ENCODE measurements around the gene NPHS1. TPM values are rescaled to one million over a fixed set of nuclear protein-coding genes. Genes with fewer than 3 reads are reported as not detected.

NPHS1 gene
- total and polyA plus RNA-seq, 2 experiments from 2014 or later = not detected

DNA sequence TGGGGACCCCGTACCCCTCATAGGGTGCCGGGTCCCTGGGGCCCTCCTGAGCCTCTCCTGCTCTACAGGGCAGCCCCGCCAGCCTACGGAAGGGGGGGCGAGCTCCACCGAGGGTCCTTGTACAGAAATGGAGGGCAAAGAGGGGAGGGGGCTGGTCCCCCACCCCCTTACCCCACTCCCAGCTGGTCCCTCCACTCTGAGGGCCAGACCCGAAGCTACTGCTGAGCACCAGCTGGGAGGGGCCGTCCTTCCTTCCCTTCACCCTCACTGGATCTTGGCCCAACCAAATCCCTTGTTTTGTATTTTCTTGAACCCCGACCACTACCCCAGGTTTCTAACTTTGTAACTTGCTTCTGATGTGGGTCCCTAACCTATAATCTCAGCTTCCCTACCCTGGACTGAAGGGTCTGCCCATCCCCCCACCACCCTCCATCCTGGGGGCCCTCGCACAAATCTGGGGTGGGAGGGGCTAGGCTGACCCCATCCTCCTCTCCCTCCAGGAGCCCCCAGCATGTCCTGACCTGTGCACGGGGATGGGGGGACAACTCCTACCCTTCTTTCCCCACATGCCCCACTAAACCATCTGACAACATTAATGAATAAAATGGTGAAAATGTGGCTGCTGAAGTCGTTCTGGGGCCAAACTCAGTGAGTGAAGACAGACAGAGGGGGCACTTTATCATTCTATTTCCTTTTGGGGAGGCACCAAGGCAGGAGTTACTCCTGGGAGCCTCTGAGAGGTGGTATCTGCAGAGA, 63.9 kb downstream of the NPHS1 start:
- Histone ChIP-seq H3K4me1 (ENCODE audit: insufficient read depth) (no peaks in the 10 kb centered on the region), H3K4me3 (no peak overlapping the region), H3F3A (ENCODE audit: insufficient read depth) (no peaks in the 10 kb centered on the region), H2AFZ (no peak overlapping the region), H3K27me3 (replicated peaks; ENCODE audit: insufficient read depth) (no peaks in the 10 kb centered on the region), H3K9ac (no peak overlapping the region), H3K36me3 (ENCODE audit: low read depth) (no peaks in the 10 kb centered on the region), H4K20me1 (ENCODE audit: insufficient read depth) (no peaks in the 10 kb centered on the region), H3K9me2 (ENCODE audit: insufficient read depth) (no peaks in the 10 kb centered on the region), H3K79me2 (ENCODE audit: insufficient read depth) (no peaks in the 10 kb centered on the region), H3K27ac (no peak overlapping the region), H3K9me3 (ENCODE audit: low read depth) (no peaks in the 10 kb centered on the region), H3K4me2 (ENCODE audit: unreplicated experiment) (no peak overlapping the region)
- TF ChIP-seq EZH2phosphoT487 (IDR thresholded peaks at IDR 0.05; ENCODE audit: insufficient read depth, low read depth) = no peak
- TF ChIP-seq EZH2 (IDR thresholded peaks at IDR 0.05; ENCODE audit: insufficient read depth, poor library complexity, severe bottlenecking) = no peak
- in situ Hi-C loops (cut with MboI) = no loop called here
- 73% methylated on average over 8 to 12 of the region's 12 CpGs for WGBS, 2 experiments (ENCODE audit: low coverage in 1 of 2, low lambda C conversion rate in 2 of 2, missing lambda C conversion rate in 2 of 2)
- no peak for DNase-seq

DNA sequence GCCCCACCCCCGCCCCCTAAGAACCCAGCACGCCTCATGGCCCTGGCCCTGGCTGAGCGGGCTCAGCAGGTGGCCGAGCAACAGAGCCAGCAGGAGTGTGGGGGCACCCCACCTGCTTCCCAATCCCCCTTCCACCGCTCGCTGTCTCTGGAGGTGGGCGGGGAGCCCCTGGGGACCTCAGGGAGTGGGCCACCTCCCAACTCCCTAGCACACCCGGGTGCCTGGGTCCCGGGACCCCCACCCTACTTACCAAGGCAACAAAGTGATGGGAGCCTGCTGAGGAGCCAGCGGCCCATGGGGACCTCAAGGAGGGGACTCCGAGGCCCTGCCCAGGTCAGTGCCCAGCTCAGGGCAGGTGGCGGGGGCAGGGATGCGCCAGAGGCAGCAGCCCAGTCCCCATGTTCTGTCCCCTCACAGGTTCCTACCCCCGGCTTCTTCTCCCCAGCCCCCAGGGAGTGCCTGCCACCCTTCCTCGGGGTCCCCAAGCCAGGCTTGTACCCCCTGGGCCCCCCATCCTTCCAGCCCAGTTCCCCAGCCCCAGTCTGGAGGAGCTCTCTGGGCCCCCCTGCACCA, 65.0 kb downstream of the NPHS1 start:
- WGBS, 2 experiments (ENCODE audit: low coverage in 1 of 2, low lambda C conversion rate in 2 of 2, missing lambda C conversion rate in 2 of 2) = 88 to 92% methylated on average over 12 to 15 of the region's 15 CpGs
- Histone ChIP-seq H2AFZ (no peak overlapping the region), H3K79me2 (ENCODE audit: insufficient read depth) (no peaks in the 10 kb centered on the region), H3K4me3 (no peak overlapping the region), H3F3A (ENCODE audit: insufficient read depth) (no peaks in the 10 kb centered on the region), H3K4me1 (ENCODE audit: insufficient read depth) (no peaks in the 10 kb centered on the region), H3K9ac (no peak overlapping the region), H3K27ac (no peak overlapping the region), H3K9me3 (ENCODE audit: low read depth) (no peaks in the 10 kb centered on the region), H3K4me2 (ENCODE audit: unreplicated experiment) (no peak overlapping the region), H3K9me2 (ENCODE audit: insufficient read depth) (no peaks in the 10 kb centered on the region), H3K27me3 (replicated peaks; ENCODE audit: insufficient read depth) (no peaks in the 10 kb centered on the region), H4K20me1 (ENCODE audit: insufficient read depth) (no peaks in the 10 kb centered on the region), H3K36me3 (ENCODE audit: low read depth) (no peaks in the 10 kb centered on the region)
- in situ Hi-C loops (cut with MboI) = no loop called here
- no peak for DNase-seq
- TF ChIP-seq EZH2 (IDR thresholded peaks at IDR 0.05; ENCODE audit: insufficient read depth, poor library complexity, severe bottlenecking) (no peak), EZH2phosphoT487 (IDR thresholded peaks at IDR 0.05; ENCODE audit: insufficient read depth, low read depth) (no peak)

DNA sequence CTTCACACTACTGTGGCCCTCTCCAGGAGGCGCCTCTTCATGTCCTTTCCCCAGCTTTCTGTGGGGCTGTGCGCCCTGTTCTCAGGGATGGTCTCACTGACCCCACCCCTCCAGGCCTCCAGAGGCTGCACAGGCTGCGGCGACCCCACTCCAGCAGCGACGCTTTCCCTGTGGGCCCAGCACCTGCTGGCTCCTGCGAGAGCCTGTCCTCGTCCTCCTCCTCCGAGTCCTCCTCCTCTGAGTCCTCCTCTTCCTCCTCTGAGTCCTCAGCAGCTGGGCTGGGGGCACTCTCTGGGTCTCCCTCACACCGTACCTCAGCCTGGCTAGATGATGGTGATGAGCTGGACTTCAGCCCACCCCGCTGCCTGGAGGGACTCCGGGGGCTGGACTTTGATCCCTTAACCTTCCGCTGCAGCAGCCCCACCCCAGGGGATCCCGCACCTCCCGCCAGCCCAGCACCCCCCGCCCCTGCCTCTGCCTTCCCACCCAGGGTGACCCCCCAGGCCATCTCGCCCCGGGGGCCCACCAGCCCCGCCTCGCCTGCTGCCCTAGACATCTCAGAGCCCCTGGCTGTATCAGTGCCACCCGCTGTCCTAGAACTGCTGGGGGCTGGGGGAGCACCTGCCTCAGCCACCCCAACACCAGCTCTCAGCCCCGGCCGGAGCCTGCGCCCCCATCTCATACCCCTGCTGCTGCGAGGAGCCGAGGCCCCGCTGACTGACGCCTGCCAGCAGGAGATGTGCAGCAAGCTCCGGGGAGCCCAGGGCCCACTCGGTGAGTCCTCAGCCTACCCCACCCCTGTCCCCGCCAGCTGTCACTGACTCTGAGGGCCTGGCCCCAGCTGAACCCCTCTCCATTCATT, 65.8 kb downstream of the NPHS1 start:
- TF ChIP-seq EZH2 (IDR thresholded peaks at IDR 0.05; ENCODE audit: insufficient read depth, poor library complexity, severe bottlenecking) = no peak
- TF ChIP-seq EZH2phosphoT487 (IDR thresholded peaks at IDR 0.05; ENCODE audit: insufficient read depth, low read depth) = no peak
- no peak overlapping the region for H3K4me2 ChIP-seq (ENCODE audit: unreplicated experiment)
- no peak overlapping the region for H3K9ac ChIP-seq
- H3K36me3 ChIP-seq (ENCODE audit: low read depth) = no peaks in the 10 kb centered on the region
- no peak overlapping the region for H2AFZ ChIP-seq
- DNase-seq = no peak
- H3F3A ChIP-seq (ENCODE audit: insufficient read depth) = no peaks in the 10 kb centered on the region
- no peak overlapping the region for H3K4me3 ChIP-seq
- no peaks in the 10 kb centered on the region for H4K20me1 ChIP-seq (ENCODE audit: insufficient read depth)
- no peaks in the 10 kb centered on the region for H3K9me2 ChIP-seq (ENCODE audit: insufficient read depth)
- no peaks in the 10 kb centered on the region for H3K4me1 ChIP-seq (ENCODE audit: insufficient read depth)
- no peaks in the 10 kb centered on the region for H3K79me2 ChIP-seq (ENCODE audit: insufficient read depth)
- H3K27me3 ChIP-seq (replicated peaks; ENCODE audit: insufficient read depth) = no peaks in the 10 kb centered on the region
- WGBS, 2 experiments (ENCODE audit: low coverage in 1 of 2, low lambda C conversion rate in 2 of 2, missing lambda C conversion rate in 2 of 2) = 91 to 94% methylated on average over 19 to 30 of the region's 31 CpGs
- H3K27ac ChIP-seq = no peak overlapping the region
- no peaks in the 10 kb centered on the region for H3K9me3 ChIP-seq (ENCODE audit: low read depth)
- in situ Hi-C loops (cut with MboI) = no loop called here

DNA sequence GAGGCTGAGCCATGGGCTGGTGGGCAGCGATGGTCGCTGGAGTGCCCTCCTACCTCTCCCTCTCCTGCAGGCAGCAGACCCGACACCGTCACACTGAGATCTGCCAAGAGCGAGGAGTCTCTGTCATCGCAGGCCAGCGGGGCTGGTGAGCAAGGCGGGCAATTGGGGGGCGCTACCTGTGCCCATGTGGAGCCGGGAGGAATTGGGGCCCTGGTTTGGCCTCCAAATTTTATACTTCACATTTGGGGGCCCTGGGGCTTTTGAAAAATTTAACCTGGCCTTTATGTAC, 67.0 kb downstream of the NPHS1 start:
- H3K27ac ChIP-seq = no peak overlapping the region
- in situ Hi-C loops (cut with MboI) = no loop called here
- H3K9ac ChIP-seq = no peak overlapping the region
- no peaks in the 10 kb centered on the region for H4K20me1 ChIP-seq (ENCODE audit: insufficient read depth)
- no peak for DNase-seq
- no peaks in the 10 kb centered on the region for H3K9me2 ChIP-seq (ENCODE audit: insufficient read depth)
- no peak overlapping the region for H3K4me3 ChIP-seq
- WGBS, 2 experiments (ENCODE audit: low coverage in 1 of 2, low lambda C conversion rate in 2 of 2, missing lambda C conversion rate in 2 of 2) = 88 to 90% methylated on average over 10 of the region's 10 CpGs
- H3K4me2 ChIP-seq (ENCODE audit: unreplicated experiment) = no peak overlapping the region
- no peaks in the 10 kb centered on the region for H3K9me3 ChIP-seq (ENCODE audit: low read depth)
- H3K27me3 ChIP-seq (replicated peaks; ENCODE audit: insufficient read depth) = no peaks in the 10 kb centered on the region
- H3K36me3 ChIP-seq (ENCODE audit: low read depth) = no peaks in the 10 kb centered on the region
- H3K79me2 ChIP-seq (ENCODE audit: insufficient read depth) = no peaks in the 10 kb centered on the region
- TF ChIP-seq EZH2phosphoT487 (IDR thresholded peaks at IDR 0.05; ENCODE audit: insufficient read depth, low read depth) (no peak), EZH2 (IDR thresholded peaks at IDR 0.05; ENCODE audit: insufficient read depth, poor library complexity, severe bottlenecking) (no peak)
- no peak overlapping the region for H2AFZ ChIP-seq
- no peaks in the 10 kb centered on the region for H3K4me1 ChIP-seq (ENCODE audit: insufficient read depth)
- no peaks in the 10 kb centered on the region for H3F3A ChIP-seq (ENCODE audit: insufficient read depth)
